Activated CD8-positive, alpha-beta memory T cell treated with anti-CD3 and anti-CD28 coated beads, Interleukin-2, amount 50 U/mL, for 48 hours (primary cell): Measurements from ENCODE around the gene TTN.
"Not testable (repeated sequence)": the region's sequence is repeated elsewhere in the genome, so short reads cannot be mapped to it uniquely, and the experiment has no call there.

ENCODE experiments used
- DNase-seq: peaks from one replicate; pipeline ENCODE4 v3.0.0-alpha.2; 2020

Gene TTN

DNA sequence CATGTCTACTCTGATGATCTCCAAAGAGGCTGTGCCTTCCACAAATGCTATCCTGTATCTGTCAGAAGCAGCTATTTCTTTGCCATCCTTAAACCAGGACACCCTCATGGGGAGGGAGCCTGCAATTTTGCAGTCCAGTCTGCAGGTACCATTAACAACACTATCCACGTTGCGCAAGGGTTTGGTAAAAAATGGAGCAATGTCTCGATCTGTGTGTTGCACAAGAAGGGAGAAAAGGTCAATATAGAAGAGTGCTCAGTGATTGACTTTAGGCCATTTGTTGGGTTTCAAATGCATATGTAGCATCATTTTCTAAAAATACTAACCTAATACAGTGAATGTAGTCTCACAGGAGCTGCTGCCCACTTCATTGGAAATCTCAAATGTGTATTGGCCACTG is 74.3 kb downstream of the TTN start:
- no peak for DNase-seq

DNA sequence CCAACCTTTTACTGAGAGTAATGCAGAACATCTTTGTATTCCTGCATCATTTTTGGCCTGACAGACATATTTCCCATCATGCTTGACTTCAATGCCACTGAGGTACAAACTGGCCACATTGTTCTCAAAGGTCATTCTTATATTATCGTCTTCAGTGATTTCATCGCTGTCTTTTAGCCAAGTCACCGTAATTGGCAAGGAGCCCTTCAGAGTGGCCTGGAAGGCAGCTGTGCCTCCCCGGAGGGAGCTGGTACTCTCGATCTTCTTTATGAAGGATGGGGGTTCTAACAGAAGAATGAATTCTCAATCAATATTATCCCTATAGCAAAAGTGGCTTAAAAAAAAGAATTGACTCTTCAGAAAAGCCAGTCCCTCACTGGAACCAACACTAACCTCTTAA is 75.9 kb downstream of the TTN start:
- DNase-seq: no peak

DNA sequence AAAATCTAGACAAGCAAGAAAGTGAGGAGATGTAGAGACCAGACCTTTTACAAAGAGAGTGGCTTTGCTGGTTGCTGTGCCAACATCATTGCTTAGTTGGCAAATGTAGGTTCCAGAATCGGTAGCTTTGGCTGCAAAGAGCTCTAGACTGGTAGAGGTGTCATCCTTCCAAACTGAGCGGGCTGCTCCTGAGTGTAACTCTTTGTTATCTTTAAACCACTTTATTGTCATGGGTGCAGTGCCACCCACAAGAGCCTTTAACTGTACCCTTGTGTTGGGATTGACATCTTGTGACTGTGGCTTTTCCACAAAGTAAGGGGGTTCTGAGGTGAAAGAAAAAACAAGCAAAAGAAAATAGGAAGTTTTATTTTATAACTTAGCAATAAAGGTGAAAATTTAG is 77.2 kb downstream of the TTN start:
- DNase-seq: no peak

DNA sequence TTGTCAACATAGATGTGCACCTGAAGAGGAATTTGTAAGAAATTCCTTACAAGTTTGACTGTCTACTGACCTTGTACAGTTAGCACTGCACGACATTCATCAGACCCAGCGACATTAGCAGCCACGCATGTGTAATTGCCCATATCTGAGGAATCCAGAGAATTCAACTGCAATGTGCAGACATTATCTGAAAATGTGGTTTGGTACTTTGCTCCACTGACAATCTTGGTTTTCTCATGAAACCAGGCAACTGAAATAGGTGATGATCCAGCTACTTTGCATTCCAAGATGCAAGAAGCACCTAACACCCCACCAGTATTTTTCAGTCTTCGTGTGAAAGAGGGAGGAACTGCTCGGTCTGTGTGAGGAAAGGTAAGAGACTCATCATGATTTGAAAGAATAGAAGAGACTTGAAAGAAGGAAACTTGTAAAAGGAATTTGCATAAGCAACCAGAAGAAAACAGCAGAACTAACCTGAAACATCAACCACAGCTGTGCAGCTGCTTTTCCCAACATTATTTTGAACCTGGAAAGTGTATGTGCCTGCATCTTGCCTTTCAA is 83.4 kb downstream of the TTN start:
- no peak for DNase-seq

DNA sequence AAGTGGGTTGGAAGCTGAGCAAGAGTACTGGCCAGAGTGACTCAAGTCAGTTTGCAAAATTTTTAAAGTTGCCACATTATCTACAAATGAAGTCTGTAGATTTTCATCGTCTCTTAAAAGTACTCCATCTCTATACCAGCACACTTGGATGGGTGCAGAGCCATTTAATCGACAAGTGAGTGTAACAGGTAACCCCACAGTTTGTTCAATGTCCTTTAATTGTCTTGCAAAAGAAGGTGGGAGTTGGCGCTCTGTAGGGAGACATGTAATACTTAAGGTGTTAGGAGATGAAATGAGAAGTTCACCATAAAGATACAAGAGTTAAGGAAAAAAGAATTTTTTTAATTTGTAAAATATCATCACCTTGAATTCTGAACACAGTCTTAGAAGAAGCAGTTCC is 84.9 kb downstream of the TTN start:
- DNase-seq: no peak

DNA sequence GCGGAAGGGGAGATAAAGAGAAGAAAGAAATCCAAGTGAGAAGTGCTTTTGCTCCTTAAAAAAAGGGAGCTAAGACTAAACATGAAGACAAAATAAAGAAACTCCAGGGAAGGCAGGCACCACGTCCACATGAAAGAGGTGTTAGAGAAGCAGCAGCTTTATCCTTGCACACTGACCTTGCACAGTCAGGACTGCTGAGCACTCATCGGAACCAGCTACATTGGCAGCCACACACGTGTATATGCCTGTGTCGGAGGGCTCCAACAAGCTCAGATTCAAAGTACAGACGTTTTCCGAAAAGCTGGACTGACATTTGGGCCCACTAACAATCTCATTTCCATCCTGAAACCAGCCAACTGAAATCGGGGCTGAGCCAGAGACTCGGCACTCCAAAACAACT is 88.2 kb downstream of the TTN start:
- no peak for DNase-seq

DNA sequence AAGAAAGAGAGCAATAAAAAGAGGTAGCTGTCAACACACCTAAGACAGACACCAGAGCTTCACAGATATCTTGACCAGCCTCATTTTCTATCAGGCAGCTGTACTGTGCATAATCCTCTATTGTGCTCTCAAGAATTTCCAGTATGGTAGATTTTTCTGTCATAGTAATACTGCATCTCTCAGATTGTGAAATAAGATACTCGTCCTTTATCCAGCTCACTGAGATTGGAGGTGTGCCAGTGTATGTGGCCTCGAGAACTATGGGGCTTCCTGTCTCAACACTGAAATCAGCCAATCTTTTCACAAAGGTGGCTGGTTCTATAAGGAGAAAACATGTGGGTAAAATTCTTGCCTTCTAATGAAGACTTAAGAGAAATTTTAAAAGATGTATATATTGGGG is 88.9 kb downstream of the TTN start:
- no peak for DNase-seq

DNA sequence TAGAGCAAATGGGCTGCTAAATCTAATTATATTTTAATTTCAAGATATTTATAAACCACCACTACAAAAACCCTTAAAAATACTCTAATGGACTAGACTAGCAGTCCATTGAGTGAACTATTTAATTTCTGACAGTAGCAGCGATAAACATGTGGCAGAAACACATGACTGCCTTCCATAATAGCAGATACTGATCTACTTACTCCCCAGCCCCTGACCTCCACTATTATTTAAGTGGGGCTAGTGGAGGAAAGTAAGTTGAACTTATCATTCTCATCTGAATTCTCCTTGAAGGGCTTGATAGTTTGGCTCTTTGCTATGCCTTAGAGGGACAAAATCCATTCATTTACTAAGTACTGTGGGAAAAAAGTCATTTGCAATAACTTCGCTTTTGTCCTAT is 90.8 kb downstream of the TTN start:
- DNase-seq: no peak

DNA sequence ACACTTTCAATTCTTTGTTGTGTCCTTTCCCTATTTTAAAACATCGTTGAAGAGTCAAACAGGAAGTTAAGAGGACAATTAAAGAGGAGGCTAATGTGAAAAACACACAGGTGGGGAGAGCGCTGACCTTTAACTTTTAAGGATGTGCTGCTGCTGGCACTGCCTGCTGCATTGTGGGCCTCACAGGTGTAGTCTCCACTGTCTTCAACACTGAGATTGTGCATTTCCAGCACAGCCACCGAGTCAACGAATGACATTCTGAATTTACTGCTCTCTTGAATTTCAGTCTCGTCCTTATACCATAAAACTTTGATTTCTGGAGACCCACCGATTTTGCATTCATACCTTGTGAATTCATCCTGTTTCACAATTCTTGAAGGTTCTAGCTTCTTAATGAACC is 91.9 kb downstream of the TTN start:
- no peak for DNase-seq

DNA sequence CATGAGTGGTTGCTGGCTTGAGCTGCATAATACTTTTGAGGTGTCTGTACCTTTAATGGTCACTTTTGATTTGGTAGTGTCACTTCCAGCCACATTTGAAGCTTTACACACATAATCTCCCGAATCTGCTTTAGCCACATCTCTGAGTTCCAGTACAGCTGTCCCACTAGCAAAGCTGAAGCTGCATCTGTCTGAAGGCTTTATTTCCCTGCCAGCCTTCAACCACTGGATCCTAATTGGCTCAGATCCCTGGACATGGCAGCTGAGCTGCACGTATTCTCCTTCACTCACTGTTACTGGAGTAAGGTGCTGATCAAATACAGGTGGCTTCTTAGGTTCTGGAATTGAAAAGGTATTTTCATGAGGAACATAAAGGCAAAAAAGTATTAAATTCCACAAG is 99.7 kb downstream of the TTN start:
- DNase-seq: no peak

DNA sequence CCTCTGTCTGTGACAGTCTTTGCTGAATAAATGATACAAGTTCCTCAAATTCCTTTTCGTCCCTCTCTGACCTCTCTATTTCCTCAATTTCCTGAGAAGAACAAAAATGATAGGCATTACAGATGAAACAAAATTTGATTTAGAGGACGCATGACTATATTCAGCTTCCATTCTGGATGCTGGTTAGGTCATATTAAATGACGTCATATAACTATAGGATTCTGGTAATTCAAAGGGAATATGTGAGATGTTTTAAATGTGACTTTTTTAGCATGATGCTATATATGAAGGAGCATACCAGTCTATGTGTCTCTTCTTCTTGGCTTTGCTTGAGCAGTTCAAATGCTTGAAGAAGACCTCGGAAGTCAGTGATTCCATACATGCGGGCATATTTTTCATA is 102.3 kb downstream of the TTN start:
- no peak for DNase-seq

DNA sequence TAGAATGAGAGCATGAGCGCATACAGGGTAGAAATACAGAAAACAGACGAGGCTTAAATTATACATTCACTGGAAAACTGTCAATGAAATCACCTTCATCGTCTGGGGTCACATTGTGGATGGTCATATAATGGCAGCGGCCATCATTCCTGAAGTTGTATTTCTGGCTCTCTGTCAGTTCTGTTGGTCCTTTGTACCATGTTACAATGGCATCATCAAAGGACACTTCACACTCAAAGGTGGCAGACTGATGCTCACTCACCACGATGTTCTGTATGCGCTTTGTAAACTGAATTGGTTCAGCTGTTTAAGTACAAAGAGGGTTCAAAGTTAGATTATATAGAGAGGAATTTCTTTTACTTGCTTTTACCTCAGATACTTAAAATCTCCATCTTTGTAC is 104.9 kb downstream of the TTN start:
- DNase-seq: no peak

DNA sequence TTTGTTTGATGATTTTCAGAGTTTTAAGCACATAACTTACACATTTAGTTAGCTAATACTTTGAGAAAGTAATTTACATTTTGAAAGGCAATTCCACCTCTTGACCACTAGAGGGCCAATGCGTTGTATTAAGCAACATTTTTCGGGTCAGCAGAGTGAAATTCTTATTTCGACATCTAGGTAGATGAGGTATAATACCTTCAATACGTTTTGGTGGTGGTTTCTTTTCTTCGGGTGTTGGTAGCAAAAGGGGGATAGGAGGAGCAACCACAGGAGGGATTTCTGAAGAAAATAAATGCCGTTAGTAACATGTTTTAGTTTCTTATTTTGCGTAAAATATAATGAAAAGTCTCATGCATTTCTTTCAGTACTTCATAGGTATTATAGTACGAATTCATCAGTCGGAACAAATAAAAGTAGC is 106.3 kb downstream of the TTN start:
- no peak for DNase-seq

DNA sequence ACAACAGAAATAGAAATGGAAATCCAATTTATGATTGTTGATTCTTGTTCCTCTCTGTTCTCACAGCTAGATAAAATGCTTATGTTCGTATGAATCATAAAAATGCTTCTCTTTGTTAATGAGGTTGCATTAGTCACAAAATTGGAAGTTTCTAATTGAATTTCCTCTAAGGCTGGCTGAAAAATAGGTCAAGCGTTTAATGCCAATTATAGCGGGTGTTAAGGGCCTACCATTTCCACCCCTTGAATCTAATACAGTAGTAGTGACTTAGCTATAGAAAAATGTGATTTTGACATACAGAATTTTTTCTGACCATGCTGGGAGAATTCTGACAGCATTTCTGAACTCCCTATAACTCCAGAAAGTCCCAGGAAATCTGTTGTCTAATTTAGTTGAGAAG is 107.1 kb downstream of the TTN start:
- no peak for DNase-seq

DNA sequence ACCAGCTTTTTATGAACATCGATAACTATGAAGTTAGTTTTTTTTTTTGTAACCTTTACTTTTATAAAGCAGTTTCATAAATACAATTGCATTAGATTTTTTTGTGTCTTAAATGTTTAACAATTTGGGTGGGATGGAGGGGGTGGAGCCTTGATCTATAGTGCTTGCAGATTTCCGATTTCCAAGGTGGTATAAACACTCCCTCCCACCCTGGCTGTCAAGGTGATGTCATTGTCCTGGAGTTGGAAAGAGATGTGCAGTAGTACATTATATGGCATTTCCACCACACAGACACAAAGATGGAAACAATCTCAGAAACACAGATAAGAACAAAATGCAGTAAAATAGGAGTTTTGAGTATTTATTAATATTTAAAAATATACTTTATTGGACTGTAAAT is 114.4 kb downstream of the TTN start:
- no peak for DNase-seq

DNA sequence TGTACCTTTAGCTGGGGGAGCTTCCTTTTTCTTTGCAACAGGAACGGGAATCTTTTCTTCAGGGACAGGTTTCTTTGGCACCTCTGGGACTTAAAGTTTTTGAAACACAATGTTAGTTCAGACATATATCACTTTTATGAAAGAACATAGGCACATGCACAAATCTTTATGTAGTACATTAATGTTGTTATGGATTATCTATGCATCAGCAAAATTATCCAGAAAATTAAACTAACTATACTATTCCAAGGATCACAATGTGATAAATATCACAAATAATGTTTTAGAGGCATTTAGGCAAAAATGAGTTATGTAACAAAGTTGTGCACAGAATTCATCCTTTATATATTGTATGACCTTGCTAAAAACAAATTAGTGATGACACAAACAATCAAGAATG is 117.4 kb downstream of the TTN start:
- DNase-seq: no peak

DNA sequence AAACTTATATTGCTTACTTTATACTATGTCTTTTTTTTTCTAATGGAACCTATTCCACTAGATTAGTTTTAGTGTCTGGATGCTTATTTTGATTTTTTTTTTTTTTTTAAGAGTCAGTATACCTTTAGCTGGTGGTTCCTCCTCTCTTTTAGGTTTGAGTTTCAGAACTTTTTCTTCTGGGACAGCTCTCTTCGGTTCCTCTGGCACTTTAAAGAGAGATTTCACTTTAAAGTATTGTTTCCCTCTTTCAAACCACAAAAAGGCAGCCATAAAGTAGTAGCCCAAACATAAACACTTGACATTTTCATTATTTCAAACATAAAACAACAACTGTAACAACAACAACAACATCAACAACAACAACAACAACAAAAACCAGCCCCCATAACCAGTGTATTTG is 123.3 kb downstream of the TTN start:
- DNase-seq: no peak

DNA sequence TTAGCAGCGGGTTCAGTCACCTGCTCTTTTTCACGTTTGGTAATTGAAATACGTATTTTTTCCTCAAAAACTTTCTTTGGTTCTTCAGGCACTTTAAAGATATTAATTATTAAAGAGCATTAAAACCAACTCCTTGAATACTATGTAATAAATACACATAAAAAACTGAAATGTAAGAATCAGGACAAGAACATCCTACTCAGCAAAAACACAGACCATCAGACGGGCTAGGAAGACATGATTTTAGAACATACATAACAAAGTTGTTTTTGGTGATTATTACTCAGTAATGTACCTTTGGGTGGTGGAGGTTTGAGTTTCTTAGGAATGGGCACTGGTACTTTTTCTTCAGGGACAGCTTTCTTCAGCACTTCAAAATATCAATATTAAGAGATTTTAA is 126.1 kb downstream of the TTN start:
- no peak for DNase-seq

DNA sequence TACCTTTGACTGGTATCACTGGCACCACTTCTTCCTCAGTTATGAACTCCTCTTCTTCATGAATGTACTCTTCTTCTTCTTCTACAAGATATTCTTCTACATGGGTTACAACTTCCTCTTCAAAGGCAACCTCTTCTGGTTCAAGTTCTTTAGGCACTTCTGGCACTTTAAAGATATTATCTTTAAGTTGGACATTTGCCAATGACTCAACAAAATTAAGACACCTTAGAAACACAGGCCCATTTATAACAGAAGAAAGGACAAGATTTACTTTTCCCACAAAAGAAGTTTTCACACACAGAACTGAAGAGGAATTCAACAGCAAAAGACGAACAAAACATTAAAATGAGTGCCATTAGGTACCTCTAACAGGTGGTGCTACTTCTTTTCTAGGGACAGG is 127.3 kb downstream of the TTN start:
- DNase-seq: no peak

DNA sequence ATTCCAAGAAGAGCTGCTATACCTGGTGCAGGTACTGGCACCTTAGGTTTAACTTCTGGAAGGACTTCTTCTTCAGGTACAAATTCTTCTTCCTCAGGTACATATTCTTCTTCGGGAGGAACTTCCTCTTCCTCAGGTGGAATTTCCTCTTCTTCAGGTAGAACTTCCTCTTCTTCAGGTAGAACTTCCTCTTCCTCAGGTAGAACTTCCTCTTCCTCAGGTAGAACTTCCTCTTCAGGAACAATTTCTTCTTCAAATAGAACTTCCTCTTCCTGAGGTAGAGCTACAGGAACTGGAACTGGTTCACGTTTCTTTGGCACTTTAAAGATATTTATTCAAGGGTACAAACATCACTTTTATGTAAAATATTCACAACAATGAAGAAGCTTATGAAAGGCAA is 129.6 kb downstream of the TTN start:
- no peak for DNase-seq

DNA sequence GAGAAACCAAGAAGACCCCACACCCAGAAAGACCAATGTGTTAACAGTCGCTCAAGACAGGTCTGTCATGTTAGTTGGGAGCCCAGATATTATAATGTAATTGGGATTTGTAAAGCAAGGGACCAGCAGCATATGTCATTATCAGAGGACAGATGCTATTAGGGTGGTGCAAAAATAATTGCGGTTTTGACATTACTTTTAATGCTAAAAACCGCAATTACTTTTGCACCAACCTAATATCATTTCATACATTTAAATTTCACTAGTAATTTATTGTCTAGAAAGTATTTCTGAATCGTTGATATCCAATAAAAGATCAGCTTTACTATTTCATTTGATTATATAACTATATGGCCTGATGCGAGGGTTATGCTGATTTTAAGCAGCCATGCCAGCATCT is 131.2 kb downstream of the TTN start:
- DNase-seq: no peak

DNA sequence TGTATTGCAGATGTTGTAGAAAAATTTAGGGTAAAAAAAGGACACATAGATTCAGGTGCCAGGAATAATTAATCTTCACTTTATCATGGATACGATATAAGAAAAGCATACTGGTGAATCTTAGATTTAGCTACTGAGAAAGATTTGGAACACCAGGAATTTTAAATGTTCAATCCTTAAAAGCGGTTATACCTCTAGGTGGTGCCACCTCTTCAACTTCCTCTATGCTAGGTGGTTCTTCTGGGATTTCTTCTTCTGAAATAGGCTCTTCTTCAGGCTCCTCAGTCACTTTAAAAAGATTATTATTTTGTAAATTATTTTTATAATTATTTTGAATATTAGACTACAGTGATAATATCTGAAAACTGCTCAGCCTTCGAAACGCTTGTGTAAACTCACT is 133.1 kb downstream of the TTN start:
- no peak for DNase-seq

DNA sequence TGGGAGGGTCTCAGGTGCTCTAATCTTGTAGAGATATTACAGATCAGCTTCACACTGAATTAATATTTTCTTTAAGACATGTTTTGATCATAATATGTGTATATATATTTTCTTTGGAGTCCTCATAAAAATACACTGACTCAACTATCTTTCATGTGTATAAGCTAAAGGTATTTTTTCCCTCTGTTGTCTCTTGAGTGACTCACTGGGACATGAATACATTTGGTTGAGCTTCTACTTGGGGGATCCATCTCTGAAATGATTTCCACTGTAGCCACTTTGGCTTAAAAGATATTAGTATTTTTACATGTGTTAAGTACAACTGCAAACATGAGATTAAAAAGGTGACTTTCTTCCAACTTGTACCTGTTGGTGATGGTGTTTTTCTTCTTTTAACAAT is 140.8 kb downstream of the TTN start:
- no peak for DNase-seq

DNA sequence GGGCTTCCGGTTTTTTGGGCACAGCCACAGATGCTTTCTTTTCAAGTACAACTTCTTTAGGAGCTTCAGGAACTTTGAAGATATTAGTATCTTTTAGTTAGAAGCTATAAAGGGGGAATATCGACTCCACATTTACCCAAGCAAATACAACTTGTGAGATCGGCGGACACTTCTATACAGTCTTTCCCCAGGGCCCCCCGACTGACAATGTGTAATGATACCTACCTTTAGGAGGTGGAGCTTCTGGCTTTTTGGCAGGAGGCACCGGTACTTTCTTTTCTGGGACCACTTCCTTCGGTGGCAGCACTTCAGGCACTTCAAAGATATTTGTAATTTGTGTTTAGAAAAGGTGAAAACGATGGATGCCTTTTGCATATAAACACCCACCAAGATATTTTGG is 148.7 kb downstream of the TTN start:
- DNase-seq: not testable (repeated sequence)

DNA sequence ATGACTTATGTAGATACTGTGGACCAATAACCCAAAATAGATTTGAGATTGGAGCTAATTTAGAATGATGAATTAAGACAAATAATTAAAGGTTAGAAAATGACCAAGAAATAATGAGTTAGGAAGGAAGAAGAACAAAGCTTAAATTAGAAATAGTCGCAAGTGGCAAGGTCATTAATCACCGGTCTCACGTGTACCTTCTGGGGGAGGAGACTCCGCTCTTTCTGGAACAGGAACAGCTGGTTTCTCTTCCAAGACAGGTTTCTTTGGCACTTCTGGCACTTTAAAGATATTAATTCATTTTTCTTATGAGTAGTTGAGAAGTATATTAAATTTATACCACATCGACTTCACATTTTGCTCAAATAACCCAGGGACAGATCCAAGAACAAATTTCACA is 156.7 kb downstream of the TTN start:
- no peak for DNase-seq

DNA sequence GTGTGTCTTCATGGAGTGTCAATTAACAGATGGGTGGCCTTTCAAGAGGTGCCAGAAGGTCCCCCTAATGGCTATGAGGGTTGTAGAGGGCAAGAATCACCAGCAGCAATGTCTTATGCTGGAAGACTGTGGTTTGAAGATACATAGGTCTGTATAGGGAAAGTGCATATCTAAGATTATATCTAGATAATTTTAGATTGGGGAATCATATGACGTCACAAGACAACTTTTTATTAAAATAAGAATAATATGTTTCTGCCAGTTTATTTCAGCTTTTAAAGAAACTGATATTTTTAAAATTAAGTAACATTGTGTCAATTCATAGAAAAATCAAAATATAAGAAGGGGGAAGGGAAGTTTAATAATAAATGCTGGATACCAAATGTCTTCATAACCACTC is 162.3 kb downstream of the TTN start:
- no peak for DNase-seq
